Gastrocnemius medialis (tissue), 4 donors: ENCODE measurements around the gene TRIM16.
"Not testable (repeated sequence)": the region's sequence is repeated elsewhere in the genome, so short reads cannot be mapped to it uniquely, and the experiment has no call there.

Experiments used
- POLR2A ChIP-seq, 2 donors: fragments of 450-650 bp; IDR thresholded peaks; one replicate each; pipeline ENCODE4 v1.6.1; 2017; ENCODE audit warnings: antibody characterized with exemption in 2 of 2, mild to moderate bottlenecking in 2 of 2, moderate library complexity in 2 of 2
- TF ChIP-seq, protein P1 (sequence below), 5 experiments: fragments of 450-650 bp in 3 of 5; fragments of 200-600 bp in 2 of 5; sonication (generic) in 2 of 5; IDR thresholded peaks in 4 of 5; conservative IDR thresholded peaks in 1 of 5; 1 replicate in 4 of 5; 2 replicates in 1 of 5; pipeline ENCODE4 v1.5.1; 2016 to 2019; ENCODE audit warnings: antibody characterized with exemption in 5 of 5, mild to moderate bottlenecking in 3 of 5, moderate library complexity in 3 of 5

DNA sequence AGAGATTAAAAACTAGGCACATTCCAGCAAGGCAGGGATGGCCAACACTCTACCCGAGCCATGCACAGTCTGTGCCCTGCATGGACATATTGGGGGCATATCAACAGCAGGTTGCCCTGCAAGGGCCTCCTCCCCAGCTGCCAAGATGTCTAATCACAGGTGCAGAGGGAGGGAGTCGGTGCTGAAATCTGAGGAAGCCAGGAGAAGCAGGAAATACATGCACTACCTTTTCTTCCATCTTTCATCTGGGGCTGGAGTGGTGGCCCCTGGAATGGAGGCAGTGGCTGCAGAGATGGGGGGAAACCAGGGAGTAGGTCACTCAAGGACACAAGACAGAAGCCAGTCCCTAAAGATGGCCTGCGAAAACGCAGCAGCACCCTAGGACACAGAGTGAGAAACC lies 60.9 kb downstream of the TRIM16 start:
- not testable (repeated sequence) for TF ChIP-seq POLR2A (IDR thresholded peaks at IDR 0.05)
- TF ChIP-seq, protein P1, sequence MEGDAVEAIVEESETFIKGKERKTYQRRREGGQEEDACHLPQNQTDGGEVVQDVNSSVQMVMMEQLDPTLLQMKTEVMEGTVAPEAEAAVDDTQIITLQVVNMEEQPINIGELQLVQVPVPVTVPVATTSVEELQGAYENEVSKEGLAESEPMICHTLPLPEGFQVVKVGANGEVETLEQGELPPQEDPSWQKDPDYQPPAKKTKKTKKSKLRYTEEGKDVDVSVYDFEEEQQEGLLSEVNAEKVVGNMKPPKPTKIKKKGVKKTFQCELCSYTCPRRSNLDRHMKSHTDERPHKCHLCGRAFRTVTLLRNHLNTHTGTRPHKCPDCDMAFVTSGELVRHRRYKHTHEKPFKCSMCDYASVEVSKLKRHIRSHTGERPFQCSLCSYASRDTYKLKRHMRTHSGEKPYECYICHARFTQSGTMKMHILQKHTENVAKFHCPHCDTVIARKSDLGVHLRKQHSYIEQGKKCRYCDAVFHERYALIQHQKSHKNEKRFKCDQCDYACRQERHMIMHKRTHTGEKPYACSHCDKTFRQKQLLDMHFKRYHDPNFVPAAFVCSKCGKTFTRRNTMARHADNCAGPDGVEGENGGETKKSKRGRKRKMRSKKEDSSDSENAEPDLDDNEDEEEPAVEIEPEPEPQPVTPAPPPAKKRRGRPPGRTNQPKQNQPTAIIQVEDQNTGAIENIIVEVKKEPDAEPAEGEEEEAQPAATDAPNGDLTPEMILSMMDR (IDR thresholded peaks at IDR 0.05 in 4 of 5, conservative IDR thresholded peaks at IDR 0.05 in 1 of 5) = not testable (repeated sequence)
